GM21619 (cell line): Measurements from ENCODE around the gene R3HDM1.
"Not testable (repeated sequence)": the region's sequence is repeated elsewhere in the genome, so short reads cannot be mapped to it uniquely, and the experiment has no call there.

Experiments
- ATAC-seq: cut with Tn5 transposase; IDR thresholded peaks from one replicate; pipeline ENCODE4 v1.9.1; 2021; ENCODE audit not compliant: unreplicated experiment

Gene R3HDM1

GRCh38 chr2:135570884-135571283 lies 39.6 kb downstream of the R3HDM1 start:
- ATAC-seq, result no peak

- ATAC-seq, result no peak
These were observed 42.3 kb downstream of the R3HDM1 start for GRCh38 chr2:135573620-135574019.

DNA sequence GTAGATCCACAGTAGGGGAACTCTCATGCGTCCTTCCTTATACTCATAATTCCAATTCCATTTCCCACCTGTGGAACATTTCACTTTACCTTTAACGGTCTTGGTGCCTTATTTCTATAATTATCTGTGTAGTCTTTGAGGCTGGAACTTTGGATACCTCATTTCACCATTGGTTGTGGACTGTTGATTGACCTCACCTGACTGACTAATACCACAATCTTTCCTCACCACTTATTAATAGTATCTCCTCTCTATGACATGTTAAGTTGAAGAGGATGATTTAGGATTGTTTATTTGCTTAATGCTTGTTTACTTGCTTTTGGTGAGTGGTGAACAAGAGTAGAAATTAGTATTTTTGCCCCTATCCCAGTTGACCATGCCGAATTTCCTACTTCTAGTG lies 50.0 kb downstream of the R3HDM1 start:
- ATAC-seq, result no peak

- no peak for ATAC-seq
These were observed 51.1 kb downstream of the R3HDM1 start for GRCh38 chr2:135582383-135582782.

- ATAC-seq, result no peak
These were observed 54.3 kb downstream of the R3HDM1 start for GRCh38 chr2:135585586-135585985.

GRCh38 chr2:135586148-135586547 lies 54.9 kb downstream of the R3HDM1 start:
- no peak for ATAC-seq

- no peak for ATAC-seq
These were observed 56.7 kb downstream of the R3HDM1 start for GRCh38 chr2:135587958-135588357.

DNA sequence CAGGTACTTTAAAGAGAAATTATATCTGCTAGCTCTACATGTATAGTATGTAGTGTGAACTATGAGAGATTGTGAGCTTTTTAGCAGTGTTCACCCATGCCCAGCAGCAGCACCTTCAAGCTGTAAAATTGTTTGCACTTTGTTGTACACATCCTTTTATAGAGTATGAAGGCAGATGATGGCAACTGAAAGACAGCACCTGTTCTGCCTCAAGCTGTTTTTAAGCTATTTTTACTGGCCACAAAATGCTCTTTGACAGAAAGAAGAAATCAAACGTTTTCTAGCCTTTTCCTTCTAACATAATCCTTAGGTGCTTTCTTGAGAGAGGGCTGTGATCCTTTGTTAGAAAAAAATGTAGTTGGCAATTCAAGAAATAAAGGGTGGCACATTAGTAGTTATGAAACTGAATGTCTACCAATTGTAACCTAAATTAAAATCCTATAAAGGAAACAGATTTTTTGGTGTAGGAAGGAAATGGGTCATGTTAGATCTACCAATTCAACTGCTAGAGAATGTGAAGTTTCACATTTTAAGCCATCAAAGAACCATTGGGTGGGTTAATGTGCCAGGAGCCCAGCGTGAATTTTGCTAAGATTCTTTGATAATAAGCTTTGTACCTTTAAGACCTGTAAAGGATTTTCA lies 59.5 kb downstream of the R3HDM1 start:
- ATAC-seq, result no peak

GRCh38 chr2:135600915-135601314 lies 69.6 kb downstream of the R3HDM1 start:
- ATAC-seq, result no peak

GRCh38 chr2:135603543-135603942 lies 72.3 kb downstream of the R3HDM1 start:
- ATAC-seq, result no peak

- no peak for ATAC-seq
These were observed 76.3 kb downstream of the R3HDM1 start for GRCh38 chr2:135607561-135607960.

GRCh38 chr2:135612319-135612718 lies 81.0 kb downstream of the R3HDM1 start:
- ATAC-seq, result no peak

- ATAC-seq, result no peak
These were observed 84.1 kb downstream of the R3HDM1 start for GRCh38 chr2:135615404-135615803.

GRCh38 chr2:135617501-135618015 lies 86.3 kb downstream of the R3HDM1 start:
- ATAC-seq, result no peak

DNA sequence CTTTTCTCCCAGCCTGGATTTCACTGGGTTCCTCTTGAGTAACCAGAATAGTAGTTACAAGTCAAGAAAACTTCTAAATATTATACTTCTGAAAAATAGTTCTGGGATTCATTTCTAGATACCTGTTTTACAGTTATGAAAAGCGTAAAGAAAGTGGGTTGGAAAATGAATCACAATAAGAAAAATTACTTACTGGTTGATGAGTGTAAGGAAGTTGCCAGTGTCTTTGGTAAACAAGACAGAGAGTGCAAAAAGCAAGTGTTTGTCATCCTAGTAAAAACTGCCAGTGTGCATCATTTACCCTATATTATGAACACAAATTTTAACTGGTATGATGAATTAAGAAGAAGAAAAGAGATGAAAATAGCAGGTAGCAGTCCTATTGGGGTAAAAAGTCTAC lies 88.9 kb downstream of the R3HDM1 start:
- ATAC-seq, result no peak

GRCh38 chr2:135629520-135629919 lies 98.2 kb downstream of the R3HDM1 start:
- no peak for ATAC-seq

- ATAC-seq, result not testable (repeated sequence)
These were observed 98.8 kb downstream of the R3HDM1 start for GRCh38 chr2:135630034-135630433.

DNA sequence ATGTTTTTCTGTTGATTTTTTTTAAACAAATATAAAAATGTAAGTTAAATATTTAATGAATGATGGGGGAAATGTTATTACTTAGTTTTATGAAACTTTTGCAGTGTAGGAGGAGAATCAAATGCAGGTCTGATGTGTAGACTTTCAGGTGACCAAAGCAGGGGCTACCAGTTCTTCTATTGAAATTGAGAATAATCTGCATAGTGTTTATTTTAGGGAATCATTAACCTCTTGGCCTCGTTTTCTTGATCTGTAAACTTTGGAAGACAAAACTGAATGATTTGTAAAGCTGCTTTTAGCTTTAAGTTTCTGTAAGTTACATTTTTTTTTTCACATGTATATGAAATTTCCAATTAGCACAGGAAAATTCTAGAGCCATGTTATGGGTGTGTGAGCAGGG lies 99.2 kb downstream of the R3HDM1 start:
- ATAC-seq, result no peak

GRCh38 chr2:135633582-135633981 lies 102.3 kb downstream of the R3HDM1 start:
- no peak for ATAC-seq

DNA sequence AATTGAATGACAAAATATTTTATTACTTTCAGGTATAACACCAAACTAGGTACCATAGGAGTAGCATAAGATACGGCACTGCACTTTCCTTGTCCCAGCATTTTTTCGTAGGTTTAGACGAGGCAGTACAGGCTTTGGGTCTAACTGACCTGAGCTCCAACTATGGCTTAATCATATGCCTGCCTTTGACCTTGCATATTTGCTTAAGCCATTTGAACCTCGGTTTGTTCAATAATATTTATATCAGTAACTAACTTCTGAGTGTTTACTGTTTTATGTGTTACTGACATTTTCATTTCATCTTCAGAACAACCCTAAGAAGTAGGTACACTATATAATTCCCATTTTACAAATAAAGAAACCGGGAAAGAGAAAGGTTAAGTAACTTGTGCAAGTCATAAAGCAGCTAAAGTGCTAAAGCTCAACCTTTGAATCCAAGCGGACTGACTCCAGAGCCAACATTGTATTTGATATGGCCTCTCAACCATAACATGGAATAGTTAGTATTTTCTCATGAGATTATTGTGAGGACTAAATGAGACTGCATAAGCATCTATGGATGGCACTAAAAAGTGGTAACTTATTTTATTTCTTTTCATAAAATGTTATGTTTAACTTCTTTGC lies 104.0 kb downstream of the R3HDM1 start:
- no peak for ATAC-seq

GRCh38 chr2:135636982-135637381 lies 105.7 kb downstream of the R3HDM1 start:
- no peak for ATAC-seq

- ATAC-seq, result peak; percentile 58
These were observed 106.3 kb downstream of the R3HDM1 start for GRCh38 chr2:135637456-135638087.
